ENCODE measurements around the gene WRAP73.

WRAP73 gene

DNA sequence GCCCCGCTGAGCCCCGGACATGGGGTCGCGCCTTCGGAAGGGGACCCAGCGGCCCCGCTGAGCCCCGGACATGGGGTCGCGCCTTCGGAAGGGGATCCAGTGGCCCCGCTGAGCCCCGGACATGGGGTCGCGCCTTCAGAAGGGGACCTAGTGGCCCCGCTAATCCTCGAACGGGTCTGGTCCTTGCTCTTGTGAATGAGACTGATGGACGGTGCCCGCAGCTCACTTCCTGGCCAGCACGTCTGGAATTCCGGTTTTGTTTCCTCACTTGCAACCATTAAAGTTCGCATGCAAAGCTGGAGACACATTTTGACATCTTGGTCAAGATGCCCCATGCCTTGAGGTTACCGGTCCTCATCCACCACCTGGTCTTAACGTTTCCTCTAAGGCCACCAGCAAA, 5.6 kb downstream of the WRAP73 start:
- TF ChIP-seq, protein P1, sequence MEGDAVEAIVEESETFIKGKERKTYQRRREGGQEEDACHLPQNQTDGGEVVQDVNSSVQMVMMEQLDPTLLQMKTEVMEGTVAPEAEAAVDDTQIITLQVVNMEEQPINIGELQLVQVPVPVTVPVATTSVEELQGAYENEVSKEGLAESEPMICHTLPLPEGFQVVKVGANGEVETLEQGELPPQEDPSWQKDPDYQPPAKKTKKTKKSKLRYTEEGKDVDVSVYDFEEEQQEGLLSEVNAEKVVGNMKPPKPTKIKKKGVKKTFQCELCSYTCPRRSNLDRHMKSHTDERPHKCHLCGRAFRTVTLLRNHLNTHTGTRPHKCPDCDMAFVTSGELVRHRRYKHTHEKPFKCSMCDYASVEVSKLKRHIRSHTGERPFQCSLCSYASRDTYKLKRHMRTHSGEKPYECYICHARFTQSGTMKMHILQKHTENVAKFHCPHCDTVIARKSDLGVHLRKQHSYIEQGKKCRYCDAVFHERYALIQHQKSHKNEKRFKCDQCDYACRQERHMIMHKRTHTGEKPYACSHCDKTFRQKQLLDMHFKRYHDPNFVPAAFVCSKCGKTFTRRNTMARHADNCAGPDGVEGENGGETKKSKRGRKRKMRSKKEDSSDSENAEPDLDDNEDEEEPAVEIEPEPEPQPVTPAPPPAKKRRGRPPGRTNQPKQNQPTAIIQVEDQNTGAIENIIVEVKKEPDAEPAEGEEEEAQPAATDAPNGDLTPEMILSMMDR (IDR thresholded peaks at IDR 0.05; ENCODE audit: low read depth, low read length): no peak
- H3K4me3 ChIP-seq (ENCODE audit: low read depth, low read length): no peak overlapping the region

DNA sequence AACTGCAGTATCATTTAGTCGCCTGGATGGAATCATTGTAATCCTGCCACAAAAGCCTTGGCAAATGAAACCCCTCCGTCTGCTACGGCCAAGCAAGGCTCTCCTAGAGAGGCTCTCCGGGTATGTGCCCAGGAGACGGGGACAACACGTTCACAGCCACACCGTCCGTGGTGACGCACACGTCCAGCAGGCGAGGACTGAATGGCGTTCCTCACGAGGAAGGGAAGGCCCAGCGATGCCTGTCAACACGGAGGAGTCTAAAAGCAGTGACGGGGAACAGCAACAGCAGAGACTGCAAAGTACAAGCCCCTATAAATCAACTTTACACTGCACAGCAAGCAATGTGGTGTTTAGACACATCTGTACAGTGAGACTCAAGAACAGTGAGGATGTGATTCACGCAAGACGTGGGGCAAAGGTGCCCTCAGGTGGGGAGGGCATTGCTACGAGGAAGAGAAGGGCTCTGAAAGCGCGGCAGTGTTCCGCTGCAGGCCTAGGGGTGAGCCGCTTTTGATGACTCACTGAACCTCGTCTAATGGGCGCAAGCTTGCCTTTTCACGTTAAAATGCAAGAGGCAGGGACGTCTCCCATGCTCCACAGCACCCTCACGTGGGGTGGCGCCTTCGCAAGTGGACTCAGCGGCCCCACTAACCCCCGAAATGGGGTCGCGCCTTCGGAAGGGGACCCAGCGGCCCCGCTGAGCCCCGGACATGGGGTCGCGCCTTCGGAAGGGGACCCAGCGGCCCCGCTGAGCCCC, 6.8 kb downstream of the WRAP73 start:
- TF ChIP-seq, protein P1 (IDR thresholded peaks at IDR 0.05; ENCODE audit: low read depth, low read length): no peak
- no peak overlapping the region for H3K4me3 ChIP-seq (ENCODE audit: low read depth, low read length)

DNA sequence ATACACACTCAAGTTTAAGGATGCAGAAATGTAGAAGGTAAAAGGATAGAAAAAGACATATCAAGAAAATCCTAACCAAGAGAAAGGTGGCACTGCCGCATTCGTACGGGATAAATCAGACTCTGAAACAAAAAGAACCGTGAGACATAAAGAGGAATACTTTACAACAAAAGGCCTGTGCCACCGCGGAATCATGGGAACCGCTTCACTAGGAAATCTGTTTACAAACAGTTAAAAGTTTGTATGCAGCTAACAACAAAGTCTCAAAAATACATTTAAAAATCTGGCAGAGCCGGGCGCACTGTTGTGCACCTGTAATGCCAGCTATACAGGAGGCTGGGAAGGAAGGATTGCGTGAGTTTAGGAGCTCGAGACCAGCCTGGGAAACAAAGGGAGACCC, 8.1 kb downstream of the WRAP73 start:
- H3K4me3 ChIP-seq (ENCODE audit: low read depth, low read length): no peak overlapping the region
- TF ChIP-seq, protein P1 (IDR thresholded peaks at IDR 0.05; ENCODE audit: low read depth, low read length): no peak

DNA sequence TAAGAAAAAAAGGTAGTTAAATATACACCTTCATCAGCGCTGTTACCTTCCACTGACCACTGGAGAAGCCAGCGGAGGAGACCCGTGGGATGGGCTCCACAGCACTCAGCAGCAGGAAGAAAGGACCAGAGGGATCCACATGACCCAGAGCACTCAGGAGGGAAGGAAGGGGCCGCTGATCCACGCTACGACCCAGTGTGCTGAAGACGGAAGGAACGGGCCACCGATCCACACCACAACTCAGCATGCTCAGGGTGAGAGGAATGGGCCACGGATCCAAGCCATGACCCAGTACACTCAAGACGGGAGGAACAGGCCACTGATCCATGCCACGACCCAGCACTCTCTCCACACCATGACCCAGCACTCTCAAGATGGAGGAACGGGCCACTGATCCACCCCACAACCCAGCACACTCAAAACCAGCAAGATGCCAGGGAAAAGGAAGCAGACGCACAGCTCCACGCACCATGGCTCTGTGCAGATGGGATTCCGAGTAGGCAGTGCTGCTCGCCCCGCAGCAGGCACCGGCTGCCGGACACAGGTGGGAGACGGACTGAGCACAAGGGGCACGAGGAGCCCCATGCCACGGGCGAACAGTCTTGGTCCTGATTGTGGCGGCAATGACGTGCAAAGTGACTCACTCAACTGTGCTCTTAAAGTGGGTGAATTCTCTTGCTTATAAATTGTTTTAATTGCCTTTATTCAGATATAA, 8.7 kb downstream of the WRAP73 start:
- TF ChIP-seq, protein P1 (IDR thresholded peaks at IDR 0.05; ENCODE audit: low read depth, low read length): no peak
- H3K4me3 ChIP-seq (ENCODE audit: low read depth, low read length): no peak overlapping the region

DNA sequence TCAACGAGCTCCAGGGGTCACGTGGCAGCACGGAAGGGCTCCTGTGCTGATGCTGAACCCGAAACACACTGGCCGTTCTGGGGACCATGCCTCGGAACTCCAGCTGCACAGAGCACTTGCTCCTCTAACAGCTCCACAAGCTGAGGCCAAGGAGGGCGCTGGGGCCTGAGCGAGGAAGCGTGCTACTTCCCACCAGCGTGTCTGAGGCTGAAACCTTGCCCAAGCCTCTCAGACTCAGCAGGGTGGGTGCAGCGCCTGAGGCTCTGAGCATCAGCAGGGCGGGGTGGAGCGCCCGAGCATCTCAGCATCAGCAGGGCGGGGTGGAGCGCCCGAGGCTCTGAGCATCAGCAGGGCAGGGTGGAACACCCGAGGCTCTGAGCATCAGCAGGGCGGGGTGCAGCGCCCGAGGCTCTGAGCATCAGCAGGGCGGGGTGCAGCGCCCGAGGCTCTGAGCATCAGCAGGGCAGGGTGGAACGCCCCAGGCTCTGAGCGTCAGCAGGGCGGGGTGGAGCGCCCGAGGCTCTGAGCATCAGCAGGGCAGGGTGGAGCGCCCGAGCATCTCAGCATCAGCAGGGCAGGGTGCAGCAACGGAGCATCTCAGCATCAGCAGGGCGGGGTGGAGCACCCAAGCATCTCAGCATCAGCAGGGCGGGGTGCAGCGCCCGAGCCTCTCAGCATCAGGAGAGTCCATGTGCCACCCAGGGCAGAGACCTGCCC, 9.6 kb downstream of the WRAP73 start:
- TF ChIP-seq, protein P1 (IDR thresholded peaks at IDR 0.05; ENCODE audit: low read depth, low read length): no peak
- no peak overlapping the region for H3K4me3 ChIP-seq (ENCODE audit: low read depth, low read length)

DNA sequence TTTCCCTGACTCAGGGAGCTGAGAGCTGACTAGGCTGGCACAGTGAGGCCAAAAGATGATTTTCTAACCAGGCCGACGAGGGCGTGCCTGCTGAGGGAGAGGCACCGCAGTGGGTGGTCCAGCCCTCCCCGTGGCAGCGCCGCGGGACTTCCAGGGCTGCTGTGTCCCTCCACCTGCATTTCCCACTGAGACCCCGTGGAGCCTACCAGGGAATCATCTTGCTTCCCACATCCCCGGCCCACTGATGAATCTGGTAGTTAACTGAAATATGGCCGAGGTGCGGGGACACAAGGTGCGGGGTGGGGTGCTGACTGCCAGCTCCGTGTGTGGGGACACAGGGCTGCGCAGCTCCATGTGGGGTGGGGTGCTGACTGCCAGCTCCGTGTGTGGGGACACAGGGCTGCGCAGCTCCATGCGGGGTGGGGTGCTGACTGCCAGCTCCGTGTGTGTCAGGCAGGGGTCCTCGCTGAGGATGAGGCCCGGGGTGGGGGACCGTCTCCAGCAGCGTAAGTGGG, 10.4 kb downstream of the WRAP73 start:
- TF ChIP-seq, protein P1 (IDR thresholded peaks at IDR 0.05; ENCODE audit: low read depth, low read length): no peak
- H3K4me3 ChIP-seq (ENCODE audit: low read depth, low read length): no peak overlapping the region

Data from WI38 (cell line).